Right lobe of liver (tissue), 6 donors: ENCODE results near the gene ANKK1. TPM values are rescaled to one million over a fixed set of nuclear protein-coding genes. Genes with fewer than 3 reads are reported as not detected.

Experiments
- ATAC-seq, 4 donors: fragments of 200-7000 bp; cut with Tn5 transposase; one replicate each; pipeline ENCODE4 v1.9.1; 2020; ENCODE audit warnings: mild to moderate bottlenecking in 4 of 4, moderate library complexity in 4 of 4
- DNase-seq, 3 donors: peaks; one replicate each; pipeline ENCODE4 v3.0.0-alpha.2; 2020
- H3K27ac ChIP-seq, 3 donors: fragments of 200-600 bp; one replicate each; pipeline ENCODE4 v1.8.0; 2022
- H3K27me3 ChIP-seq, 2 donors: fragments of 200-600 bp; one replicate each; pipeline ENCODE4 v1.8.0; 2022
- H3K36me3 ChIP-seq, 4 donors: fragments of 200-600 bp; sonication (generic) in 1 of 4; one replicate each; pipeline versions ENCODE4 v1.5.1 to v1.8.0; 2017 to 2022; ENCODE audit warnings: control low read depth in 1 of 4
- H3K4me1 ChIP-seq, 4 donors: fragments of 200-600 bp; sonication (generic) in 1 of 4; one replicate each; pipeline versions ENCODE4 v1.5.1 to v1.8.0; 2017 to 2022; ENCODE audit warnings: control low read depth in 1 of 4
- H3K4me3 ChIP-seq, 3 donors: fragments of 200-600 bp; one replicate each; pipeline ENCODE4 v1.8.0; 2022
- H3K9me3 ChIP-seq, 4 donors: fragments of 200-600 bp; sonication (generic) in 1 of 4; one replicate each; pipeline versions ENCODE4 v1.5.1 to v1.8.0; 2017 to 2022; ENCODE audit warnings: control low read depth in 1 of 4
- POLR2A ChIP-seq: fragments of 450-650 bp; IDR thresholded peaks from one replicate; pipeline ENCODE4 v1.6.1; 2017; ENCODE audit warnings: antibody characterized with exemption, mild to moderate bottlenecking
- WGBS: methylation state at CpG from one replicate; pipeline ENCODE4 v1.1.6; 2018; ENCODE audit warnings: low coverage, low lambda C conversion rate; ENCODE audit not compliant: insufficient coverage; ENCODE audit errors: missing lambda C conversion rate; 5-methylcytosine and 5-hydroxymethylcytosine counted together
- intact Hi-C, 2 donors: fragments of 100-400 bp; cut with DNase I; formaldehyde crosslinking; loops; one replicate each; pipeline versions ENCODE4 v1.11.2 to v1.14.1; 2022
- total RNA-seq, 6 experiments: library from RNA; depleted of rRNA in 2 of 6; stranded (reverse); fragments of >200 nt in 2 of 6; fragmentation: NEBNext Ultra II Directional in 3 of 6; extraction: Animal tissue kit (Norgen Biotek cat#: 25700) in 3 of 6; gene quantifications; one replicate each; pipeline versions ENCODE4 v1.1.0 to v1.2.4, GENCODE V29; 2016 to 2023
- TF ChIP-seq, protein P1 (sequence below), 4 donors: fragments of 200-600 bp in 3 of 4; fragments of 450-650 bp in 1 of 4; IDR thresholded peaks; one replicate each; pipeline versions ENCODE4 v1.5.1 to v1.8.0; 2016 to 2022; ENCODE audit warnings: antibody characterized with exemption in 4 of 4, mild to moderate bottlenecking in 2 of 4
- donor health status: DM: no; HTN: yes; CAD: no.
- donor health status: DM: no; HTN: no; CAD: no.
- donor health status: DM: no; HTN: no; CAD: no.
- donor health status: DM: no; HTN: yes; CAD: no.
- donor health status: DM: no; HTN: yes; CAD: no.

Gene ANKK1
- total RNA-seq, 6 experiments from 2014 or later = 0.12 to 0.15 TPM; not detected in 4

DNA sequence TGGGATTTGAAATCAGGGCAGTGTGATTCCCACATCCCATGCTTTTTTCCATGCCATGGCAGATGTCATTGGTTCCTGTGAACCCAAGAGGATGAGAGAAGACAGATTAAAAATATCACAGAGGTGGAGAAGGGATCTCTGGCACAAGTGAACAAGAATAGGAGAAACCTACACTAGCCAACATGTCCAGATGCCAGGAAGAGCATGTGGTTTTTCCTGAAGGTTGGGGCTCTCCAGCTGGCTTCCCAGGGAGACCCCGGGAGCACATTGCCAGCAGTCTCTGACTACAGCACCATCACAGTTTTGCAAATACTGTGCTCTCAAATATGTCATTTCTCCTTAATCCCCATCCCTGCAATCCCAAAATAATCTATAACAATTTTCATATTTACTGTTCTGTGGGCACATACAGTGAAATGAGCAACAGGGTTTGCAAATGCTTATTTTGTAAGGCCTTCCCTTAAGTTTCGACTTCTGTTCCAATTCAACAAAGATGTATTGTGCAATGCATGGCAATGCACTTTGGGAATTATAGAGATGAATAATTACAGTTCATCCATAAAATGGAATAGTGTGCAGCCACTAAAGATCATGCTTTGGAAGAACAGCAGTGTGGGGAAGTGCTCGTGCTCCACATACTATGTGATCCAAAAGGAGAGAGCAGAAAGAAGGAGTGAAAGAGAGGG, 4.8 kb downstream of the ANKK1 start:
- no peak for ATAC-seq
- no peaks in the 10 kb centered on the region for H3K27me3 ChIP-seq
- no peak overlapping the region for H3K4me3 ChIP-seq
- intact Hi-C loops = no loop called here
- no peaks in the 10 kb centered on the region for H3K9me3 ChIP-seq
- TF ChIP-seq, protein P1, sequence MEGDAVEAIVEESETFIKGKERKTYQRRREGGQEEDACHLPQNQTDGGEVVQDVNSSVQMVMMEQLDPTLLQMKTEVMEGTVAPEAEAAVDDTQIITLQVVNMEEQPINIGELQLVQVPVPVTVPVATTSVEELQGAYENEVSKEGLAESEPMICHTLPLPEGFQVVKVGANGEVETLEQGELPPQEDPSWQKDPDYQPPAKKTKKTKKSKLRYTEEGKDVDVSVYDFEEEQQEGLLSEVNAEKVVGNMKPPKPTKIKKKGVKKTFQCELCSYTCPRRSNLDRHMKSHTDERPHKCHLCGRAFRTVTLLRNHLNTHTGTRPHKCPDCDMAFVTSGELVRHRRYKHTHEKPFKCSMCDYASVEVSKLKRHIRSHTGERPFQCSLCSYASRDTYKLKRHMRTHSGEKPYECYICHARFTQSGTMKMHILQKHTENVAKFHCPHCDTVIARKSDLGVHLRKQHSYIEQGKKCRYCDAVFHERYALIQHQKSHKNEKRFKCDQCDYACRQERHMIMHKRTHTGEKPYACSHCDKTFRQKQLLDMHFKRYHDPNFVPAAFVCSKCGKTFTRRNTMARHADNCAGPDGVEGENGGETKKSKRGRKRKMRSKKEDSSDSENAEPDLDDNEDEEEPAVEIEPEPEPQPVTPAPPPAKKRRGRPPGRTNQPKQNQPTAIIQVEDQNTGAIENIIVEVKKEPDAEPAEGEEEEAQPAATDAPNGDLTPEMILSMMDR (IDR thresholded peaks at IDR 0.05) = no peak
- no peak for TF ChIP-seq POLR2A
- no peaks in the 10 kb centered on the region for H3K36me3 ChIP-seq
- no peak overlapping the region for H3K27ac ChIP-seq
- no peak for DNase-seq
- no peaks in the 10 kb centered on the region for H3K4me1 ChIP-seq
- 74% methylated on average over 2 of the region's 3 CpGs for WGBS

DNA sequence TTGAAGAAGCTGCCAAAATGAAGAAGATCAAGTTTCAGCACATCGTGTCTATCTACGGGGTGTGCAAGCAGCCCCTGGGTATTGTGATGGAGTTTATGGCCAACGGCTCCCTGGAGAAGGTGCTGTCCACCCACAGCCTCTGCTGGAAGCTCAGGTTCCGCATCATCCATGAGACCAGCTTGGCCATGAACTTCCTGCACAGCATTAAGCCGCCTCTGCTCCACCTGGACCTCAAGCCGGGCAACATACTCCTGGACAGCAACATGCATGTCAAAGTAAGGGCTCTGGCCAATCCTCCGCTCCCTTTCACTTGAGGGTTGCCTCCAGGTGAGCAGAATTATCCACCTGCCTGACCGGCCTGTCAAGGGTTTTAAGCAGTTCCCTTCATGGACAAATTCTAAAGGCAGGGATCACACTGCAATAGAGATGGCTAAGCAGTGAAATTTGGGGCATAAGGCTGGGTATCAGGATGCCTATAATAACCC, 6.0 kb downstream of the ANKK1 start:
- H3K27ac ChIP-seq = no peak overlapping the region
- DNase-seq (no peak), ATAC-seq (no peak)
- TF ChIP-seq POLR2A = no peak
- TF ChIP-seq, protein P1 (IDR thresholded peaks at IDR 0.05) = no peak
- H3K27me3 ChIP-seq = no peaks in the 10 kb centered on the region
- H3K9me3 ChIP-seq = no peaks in the 10 kb centered on the region
- intact Hi-C loops = no loop called here
- no peak overlapping the region for H3K4me3 ChIP-seq
- H3K36me3 ChIP-seq = no peaks in the 10 kb centered on the region
- WGBS = 42% methylated on average over 3 of the region's 8 CpGs
- H3K4me1 ChIP-seq = no peaks in the 10 kb centered on the region

DNA sequence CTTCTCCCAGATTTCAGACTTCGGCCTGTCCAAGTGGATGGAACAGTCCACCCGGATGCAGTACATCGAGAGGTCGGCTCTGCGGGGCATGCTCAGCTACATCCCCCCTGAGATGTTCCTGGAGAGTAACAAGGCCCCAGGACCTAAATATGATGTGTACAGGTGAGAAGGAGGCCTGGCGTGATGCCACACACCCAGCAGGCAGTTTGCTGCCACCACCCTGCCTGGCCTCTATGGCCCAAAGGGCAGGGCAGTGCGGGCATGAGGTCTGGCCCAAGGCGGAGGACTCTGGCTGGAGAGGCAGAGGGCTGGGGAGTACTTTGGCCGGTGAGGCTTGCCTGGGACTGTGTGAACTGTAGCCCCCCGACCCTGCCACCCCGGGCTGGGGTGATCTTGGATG, 7.3 kb downstream of the ANKK1 start:
- intact Hi-C loops = no loop called here
- no peak overlapping the region for H3K4me3 ChIP-seq
- H3K36me3 ChIP-seq = no peaks in the 10 kb centered on the region
- H3K4me1 ChIP-seq = no peaks in the 10 kb centered on the region
- no peaks in the 10 kb centered on the region for H3K27me3 ChIP-seq
- H3K27ac ChIP-seq = no peak overlapping the region
- TF ChIP-seq, protein P1 (IDR thresholded peaks at IDR 0.05) = no peak
- TF ChIP-seq POLR2A = no peak
- no peak for DNase-seq
- H3K9me3 ChIP-seq = no peaks in the 10 kb centered on the region
- WGBS = no CpG with 5 or more reads among the region's 11 CpGs
- no peak for ATAC-seq

DNA sequence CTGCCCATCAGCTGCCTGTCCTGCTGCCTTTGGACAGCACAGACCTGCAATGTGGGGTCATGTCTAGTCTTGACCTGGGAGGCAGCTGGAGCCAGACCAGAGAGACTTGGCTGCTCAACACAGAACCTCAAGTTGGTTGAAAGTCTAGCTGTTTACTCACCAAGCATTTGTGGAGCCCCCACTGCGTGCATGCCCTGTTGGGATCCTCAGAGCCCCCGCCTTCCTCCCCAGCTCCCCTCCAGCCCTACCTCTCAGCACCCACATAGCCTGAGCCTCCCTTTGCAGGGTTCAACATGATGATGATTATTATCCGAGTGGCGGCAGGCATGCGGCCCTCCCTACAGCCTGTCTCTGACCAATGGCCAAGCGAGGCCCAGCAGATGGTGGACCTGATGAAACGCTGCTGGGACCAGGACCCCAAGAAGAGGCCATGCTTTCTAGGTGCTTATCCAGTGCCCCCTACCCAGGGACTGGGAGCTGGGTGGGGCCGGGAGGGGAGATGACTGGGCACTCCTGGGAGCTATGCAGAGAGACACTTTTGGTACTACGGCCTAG, 8.3 kb downstream of the ANKK1 start:
- Histone ChIP-seq H3K4me1 (no peaks in the 10 kb centered on the region), H3K36me3 (no peaks in the 10 kb centered on the region), H3K27ac (no peak overlapping the region), H3K27me3 (no peaks in the 10 kb centered on the region), H3K4me3 (no peak overlapping the region), H3K9me3 (no peaks in the 10 kb centered on the region)
- ATAC-seq (no peak), DNase-seq (no peak)
- no CpG with 5 or more reads among the region's 9 CpGs for WGBS
- intact Hi-C loops = no loop called here
- TF ChIP-seq, protein P1 (IDR thresholded peaks at IDR 0.05) = no peak
- TF ChIP-seq POLR2A = no peak
